Stimulated activated CD4-positive, alpha-beta T cell treated with anti-CD3 and anti-CD28 coated beads, Interleukin-12 subunit alpha, Interleukin-12 subunit beta, amount 100 ng/mL, for 24 hours (primary cell): ENCODE results near the gene HORMAD2.
"Not testable (repeated sequence)": the region's sequence is repeated elsewhere in the genome, so short reads cannot be mapped to it uniquely, and the experiment has no call there.

ENCODE experiments used
- DNase-seq, 2 experiments: peaks; one replicate each; pipeline ENCODE4 v3.0.0-alpha.2; 2020; ENCODE audit warnings: low read depth in 2 of 2

The HORMAD2 gene

DNA sequence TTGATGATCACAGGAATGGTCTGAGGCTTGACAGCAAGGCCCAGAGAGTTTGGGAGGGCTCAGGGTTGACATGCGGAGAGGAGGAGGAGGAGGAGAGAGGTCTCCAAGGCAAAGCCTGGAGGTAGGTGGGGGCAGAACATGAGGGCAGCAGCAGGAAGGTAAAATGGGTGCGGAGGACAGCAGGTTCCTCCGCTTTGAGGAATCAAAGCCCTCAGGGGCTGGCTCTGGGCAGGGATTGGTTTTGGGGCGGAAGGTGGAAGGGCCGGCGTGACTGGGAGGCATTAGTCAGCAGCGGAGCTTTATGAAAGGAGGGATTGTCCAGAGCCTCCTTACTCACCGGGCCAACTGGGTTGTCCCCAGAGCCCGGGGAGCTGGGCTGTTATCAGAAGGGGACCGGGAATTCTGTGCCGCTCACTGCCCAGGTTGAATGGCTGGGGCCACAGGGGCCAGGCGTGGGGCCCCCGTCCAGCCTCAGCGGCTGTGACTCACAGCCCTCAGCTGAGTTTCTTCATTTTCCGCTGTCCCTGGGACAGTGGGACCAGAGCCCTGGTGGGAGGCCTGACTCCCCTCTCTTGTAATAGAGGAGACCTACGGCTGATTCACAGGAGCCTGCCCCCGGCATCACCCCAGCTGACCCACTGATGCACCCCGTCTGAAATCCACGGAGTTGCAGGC lies 130.1 kb downstream of the HORMAD2 start:
- no peak for DNase-seq

DNA sequence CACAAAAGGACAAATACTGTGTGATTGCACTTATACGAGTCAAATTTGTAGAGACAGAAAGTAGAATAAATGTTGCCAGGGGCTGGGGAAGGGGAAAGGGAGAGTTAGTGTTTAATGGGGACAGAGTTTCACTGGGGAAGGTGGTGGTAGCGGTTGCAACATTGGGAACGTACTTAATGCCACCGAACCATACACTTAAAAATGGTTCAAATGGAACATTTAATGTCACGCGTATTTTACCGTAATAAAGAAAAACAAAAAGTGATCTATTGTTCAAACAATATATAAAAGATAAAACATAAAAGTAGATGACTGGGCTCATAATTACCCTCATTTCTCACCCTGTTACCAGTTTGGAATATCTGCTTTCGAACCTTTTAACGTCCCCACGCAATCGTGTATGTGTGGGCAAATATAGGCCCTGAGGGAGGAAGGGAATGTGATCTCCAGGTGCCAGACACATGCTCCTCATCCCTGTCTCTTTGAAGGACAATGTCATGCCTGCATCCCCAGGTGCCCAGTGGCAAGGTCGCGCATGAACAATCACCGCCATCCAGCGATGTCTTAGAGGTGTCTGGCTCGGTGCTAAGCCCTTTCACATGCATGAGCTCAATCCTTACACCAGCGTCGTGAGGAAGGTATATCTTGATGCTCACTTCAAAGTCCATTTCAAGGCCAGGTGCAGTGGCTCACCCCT lies 131.0 kb downstream of the HORMAD2 start:
- no peak for DNase-seq

DNA sequence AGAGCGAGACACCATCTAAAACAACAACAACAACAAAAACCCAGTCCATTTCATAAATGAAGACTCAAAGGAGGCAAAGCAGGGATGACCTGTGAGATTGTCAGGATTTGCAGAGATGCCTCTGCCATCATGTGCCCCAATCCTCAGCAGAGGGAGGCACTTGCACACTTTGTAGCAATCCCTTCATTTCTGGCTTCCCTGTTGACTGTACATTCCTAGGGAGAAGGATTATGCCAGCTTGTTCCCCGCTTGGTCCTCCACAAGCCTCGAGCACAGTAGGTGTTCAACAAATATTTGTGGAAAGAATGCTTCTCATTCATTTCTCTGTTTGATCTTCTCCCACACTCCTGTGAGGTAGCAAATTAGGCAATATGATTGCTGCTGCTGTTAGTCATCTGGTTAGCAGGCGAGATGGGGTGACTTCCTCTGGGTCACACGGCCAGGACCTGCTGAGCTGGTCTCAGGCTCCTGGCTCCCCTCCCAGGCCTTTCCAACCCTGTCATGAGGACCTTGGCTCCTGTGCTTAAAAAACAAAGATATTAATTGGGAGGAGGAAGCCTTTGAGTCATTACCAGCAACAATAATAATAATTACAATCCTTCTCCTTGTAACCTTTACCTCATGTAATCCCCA lies 132.2 kb downstream of the HORMAD2 start:
- no peak for DNase-seq

DNA sequence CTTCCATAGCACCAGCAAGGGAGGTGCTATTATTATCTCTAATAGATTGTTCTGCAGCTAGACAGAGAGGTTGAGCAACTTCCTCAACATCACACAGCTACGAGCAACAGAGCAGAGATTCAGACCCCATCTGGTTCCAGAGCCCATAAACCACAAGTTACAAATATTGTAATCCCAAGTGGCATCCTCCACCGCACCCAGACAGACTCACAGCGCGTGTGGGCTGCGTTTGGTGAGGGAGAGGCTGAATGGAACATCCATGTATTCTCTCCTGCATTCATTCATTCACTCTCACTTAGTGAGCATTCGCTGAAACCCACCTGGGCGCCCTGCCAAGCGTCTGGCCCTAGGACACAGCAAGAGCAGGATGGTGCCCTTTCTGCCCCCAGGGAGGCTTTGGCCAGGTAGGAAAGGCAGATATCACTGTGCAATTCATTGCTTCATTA lies 132.8 kb downstream of the HORMAD2 start:
- no peak for DNase-seq

DNA sequence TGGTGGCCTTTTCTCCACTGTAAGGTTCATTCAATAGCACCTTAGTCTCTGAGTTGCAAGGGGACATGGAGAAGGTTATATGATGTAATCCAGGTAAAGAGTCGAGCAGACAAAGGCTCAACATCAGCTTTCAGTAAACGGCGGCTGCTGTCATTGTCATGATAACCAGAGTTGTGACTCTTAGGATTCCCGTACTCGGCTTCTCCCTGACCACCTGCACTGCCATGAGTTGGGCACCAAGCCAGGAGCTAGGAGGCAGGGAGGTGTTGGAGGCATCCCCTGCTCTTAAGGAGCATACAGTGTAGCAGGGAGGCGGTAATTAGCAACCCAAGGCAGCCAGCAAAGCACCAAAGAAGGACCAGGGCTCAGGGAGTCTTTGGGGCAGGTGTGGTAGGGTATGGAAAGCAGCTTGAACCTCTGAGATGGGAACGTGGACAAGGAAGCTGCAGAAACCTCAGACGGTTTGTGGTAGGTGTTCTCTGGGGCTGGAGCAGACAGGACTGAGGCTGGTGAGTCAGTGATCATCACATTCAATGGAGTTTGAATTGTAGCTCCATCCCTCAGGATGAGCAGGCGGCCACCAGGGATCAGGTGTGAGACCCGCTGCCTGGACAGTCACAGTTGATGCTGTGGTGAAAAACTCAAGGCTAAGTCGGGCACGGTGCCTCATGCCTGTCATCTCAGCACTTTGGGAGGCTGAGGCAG lies 134.6 kb downstream of the HORMAD2 start:
- DNase-seq, result no peak

DNA sequence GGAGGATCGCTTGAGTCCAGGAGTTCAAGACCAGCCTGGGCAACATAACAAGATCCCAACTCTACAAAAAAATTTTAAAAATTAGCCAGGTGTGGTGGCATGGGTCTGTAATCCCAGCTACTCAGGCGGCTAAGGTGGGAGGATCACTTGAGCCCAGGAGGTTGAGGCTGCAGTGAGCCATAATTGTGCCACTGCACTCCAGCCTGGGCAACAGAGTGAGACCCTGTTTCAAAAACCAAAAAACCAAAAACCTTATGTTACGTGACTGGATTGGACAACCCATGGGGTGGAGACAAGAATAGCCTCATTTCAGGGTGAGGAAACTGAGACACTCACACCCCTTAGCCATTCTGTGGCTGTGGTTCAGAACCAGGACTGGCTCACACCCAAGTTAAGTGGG lies 136.0 kb downstream of the HORMAD2 start:
- DNase-seq, result not testable (repeated sequence)

DNA sequence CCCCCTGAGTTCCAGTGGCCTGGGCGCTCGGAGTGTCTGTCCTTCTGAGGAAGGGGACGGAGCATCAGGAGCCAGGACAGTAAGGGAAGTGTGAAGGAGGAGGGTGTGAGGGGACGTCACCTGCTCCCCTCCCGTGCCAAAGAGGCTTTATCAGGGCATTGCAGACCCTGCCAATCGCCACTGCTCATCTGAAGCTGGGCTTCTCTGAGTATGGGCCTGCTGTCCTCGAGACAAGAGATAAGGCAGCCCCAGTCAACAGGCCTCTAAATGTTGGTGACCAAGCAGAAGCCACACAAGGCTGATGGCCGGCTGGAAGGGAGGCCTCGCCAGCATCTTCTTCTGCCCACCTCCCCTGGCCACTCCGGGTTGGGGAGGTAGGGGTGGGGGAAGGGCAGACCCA lies 136.4 kb downstream of the HORMAD2 start:
- DNase-seq, result no peak

DNA sequence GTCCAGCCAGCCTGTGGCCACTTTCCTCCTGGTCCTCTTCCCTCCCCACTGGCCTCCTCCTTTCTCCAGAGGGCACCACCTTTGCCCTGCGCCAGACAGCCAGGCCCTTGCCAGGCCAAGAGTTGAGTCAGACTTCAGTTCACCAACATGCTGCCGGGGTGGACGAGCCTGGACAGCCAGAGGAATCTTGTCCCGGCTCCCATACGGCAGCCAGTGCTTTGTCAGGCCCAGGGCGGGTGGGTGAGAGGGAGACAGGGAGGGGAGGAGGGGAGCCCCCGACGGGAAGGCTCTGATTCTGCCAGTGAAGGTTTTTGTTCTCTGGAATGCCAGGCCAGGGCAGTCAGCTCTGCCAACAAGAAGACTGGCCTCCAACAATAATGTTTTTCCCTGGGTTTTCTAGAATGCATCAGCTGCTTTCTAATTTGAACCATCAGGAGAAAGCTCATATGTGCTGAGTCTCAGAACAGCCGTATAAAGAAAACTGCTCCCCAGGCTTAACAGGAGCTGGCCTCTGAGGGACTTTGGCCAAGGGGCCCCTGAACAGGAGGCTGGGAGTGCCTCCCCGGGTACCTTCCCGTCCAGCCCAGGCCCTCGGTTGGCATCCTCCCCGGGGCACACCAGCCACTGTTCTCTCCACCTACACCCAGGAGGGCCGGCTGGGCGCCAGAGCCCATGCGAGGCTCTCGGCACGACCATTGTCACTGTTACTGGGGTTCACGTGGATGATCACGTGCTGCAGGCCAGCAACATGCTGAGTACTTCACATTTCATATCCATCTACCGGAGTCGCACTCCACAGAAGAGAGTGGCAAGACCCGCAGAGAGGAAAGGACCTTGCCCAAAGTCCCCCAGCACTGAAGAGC lies 137.7 kb downstream of the HORMAD2 start:
- no peak for DNase-seq

DNA sequence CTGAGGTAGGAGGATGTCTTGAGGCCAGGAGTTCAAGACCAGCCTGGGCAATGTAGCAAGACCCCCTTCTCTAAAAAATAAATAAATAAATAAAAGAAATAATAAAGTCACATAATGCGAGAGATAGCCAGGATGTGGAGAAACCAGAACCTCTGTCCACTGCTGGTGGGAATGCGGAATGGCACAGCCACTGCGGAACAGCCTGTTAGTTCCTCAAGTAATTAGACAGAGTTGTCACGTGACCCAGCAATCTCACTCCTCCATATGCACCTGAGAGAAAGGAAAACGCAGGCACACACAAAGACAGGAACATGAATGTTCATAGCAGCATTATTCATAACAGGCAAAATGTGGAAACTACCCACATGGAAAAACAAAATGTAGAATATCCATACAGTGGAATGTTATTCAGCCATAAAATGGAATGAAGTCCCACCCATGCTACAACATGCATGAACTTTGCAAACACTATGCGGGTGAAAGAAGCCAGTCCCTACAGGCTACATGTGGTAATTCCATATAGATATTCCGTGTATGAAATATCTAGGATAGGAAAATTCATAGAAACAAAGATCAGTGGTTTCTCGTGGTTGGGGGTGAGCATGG lies 138.9 kb downstream of the HORMAD2 start:
- no peak for DNase-seq

DNA sequence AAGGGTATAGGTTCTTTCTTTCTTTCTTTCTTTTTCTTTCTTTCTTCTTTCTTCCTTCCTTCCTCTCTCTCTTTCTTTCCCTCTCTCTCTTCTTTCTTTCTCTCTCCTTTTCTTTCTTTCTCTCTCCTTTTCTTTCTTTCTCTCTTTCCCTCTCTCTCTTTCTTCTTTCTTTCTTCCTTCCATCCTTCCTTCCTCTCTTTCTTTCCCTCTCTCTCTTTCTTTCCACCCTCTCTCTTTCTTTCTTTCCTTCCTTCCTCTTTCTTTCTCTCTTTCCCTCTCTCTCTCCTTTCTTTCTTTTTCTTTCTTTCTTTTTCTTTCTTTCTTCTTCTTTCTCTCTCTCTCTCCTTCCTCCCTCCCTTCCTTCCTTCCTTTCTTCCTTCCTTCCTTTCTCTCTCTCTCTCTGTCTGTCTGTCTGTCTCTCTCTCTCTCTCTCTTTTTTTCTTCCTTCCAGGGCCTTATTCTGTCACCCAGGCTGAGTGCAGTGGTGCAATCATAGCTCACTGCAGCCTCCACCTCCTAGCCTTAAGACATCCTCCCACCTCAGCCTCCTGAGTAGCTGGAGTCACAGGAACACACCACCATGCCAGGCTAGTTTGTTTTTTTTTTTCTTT lies 139.5 kb downstream of the HORMAD2 start:
- no peak for DNase-seq

DNA sequence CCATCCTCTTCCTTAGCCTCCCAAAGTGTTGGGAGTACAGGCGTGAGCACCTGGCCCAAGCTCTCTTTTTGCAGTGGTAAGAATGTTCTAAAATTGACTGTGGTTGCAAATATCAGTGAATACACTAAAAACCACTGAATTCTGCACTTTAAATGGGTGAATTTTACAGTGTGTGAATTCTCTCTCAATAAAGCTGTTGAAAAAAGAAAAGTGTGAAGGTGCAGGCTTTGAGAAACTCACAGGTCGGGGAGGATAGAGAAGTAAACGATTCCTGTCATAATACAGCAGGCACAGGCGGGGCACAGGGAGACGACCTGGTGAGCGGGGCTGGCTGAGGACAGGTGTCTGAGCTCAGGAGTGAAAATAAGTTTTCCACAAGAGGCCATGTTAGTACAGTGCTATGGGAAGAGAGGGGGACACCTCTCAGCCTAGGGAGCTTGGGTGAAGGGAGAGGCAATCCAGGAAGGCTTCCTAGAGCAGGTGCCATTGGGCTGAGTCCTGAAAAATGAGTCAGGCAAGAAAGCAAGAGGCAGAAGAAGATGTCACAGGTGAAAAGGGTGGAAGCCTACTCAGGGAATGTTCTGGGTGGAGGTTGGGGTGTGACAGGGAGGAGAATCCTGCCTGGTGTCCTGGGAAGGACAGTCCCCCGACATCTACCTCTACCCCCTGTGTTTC lies 140.2 kb downstream of the HORMAD2 start:
- no peak for DNase-seq

DNA sequence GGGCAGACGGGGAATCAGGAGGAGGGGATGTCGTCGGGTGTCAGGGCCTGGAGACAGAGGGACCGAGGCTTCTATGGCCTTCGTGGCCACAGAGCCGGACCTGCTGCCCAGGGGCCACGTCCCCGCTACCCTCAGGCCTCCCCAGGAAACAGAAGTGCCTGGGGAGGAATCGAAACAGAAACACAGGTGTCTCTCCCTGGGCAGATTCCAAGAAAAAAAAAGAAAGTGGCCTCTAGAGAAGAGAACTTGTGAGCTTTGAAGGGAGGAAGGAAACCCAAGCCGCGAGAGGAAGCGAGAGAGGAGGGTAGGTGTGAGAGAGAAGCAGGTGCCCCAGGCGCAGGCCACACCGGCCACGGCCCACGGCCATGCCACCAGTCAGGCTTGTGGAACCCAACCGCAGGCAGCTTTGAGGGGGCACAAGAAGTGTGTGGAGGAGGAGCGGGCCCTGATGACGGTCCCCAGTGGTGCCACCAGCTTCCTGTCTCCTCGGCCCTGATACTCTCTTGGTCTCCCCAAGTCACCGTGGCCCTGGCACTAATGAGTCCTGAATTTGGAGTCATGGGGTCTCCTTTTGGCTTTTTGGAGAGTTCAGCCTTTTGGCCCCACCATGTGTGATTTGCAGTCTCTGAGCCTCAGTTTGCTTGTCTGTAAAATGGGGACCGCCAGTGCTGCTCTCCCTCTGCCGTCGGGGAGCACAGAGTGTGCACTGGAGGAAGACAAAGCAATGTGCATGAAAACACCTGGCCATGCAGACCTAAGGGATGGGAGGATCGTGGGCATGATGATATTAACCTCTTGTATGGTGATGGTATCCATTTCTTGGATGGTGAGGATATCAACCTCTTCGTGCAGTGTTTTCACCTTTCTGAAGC lies 141.1 kb downstream of the HORMAD2 start:
- DNase-seq, result peak in 1 of 2 experiments; percentile 36

DNA sequence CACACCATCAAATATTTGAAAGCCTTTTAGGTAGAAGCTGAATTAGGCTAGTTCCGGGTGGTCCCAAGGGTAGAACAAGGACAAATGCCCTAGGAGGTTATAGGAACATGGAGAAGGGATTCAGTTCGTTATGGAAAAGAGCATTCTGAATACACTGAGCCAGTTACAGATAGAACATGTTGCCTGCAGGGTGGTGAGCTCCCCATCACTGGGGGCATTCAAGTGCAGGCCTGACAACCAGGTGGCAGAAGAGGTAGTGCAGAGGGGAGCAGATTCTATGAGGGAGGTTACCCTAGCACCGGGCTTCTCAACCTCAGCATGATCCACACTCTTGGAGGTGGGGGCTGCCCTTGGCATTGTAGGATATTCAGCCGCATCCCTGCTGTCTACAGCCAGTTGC lies 142.1 kb downstream of the HORMAD2 start:
- DNase-seq, result no peak

DNA sequence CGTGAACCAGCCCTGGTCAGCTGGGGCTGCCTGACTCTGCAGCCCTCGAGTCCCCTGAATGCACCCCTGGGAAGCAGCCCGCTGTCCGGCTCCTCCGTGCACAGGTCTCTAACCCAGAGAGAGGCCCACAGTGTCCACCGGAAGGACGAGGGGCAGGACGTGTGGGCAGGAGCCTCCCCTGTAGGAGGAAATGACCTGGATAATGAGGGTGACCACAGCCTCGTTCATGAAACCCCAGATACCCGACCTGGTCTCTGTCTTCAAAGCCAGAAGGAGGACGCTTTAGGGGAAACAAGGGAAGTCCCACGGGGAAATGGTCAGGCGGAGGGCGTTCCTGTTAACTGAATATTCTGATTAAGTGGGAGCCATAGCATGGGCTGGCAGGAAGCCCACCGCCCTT lies 143.0 kb downstream of the HORMAD2 start:
- no peak for DNase-seq

DNA sequence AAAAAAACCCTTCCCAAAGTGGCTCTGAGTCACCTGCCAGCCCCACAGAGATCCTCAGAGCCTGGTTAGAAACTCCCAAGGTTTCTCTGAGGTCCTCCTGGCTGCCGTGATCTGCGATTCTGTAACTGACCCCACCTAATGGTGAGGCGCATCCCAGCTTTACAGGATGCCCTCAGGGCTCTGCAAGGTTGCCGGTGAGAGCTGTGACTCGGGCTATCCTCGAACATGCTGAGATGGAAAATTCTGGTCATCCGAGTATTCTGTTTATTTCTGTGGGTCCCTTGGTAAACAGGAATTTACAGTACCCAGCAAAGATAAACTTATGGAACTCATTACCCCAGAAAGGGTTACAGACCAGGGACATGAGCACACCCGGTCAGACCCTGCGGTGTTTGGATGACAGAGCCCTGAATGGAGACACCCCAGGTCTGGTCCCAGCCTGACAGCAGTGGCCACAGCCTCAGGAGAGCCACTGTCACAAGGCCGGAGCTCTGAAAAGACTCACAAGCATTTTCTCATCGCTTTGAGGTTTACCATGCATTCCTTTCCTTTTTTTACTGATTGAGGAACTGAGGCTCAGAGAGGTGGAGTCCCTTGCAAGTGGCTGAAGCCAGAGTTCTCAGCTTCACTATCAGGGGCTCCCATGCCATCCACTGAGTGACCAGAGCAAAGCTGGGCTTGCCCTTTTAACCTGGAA lies 144.0 kb downstream of the HORMAD2 start:
- no peak for DNase-seq

DNA sequence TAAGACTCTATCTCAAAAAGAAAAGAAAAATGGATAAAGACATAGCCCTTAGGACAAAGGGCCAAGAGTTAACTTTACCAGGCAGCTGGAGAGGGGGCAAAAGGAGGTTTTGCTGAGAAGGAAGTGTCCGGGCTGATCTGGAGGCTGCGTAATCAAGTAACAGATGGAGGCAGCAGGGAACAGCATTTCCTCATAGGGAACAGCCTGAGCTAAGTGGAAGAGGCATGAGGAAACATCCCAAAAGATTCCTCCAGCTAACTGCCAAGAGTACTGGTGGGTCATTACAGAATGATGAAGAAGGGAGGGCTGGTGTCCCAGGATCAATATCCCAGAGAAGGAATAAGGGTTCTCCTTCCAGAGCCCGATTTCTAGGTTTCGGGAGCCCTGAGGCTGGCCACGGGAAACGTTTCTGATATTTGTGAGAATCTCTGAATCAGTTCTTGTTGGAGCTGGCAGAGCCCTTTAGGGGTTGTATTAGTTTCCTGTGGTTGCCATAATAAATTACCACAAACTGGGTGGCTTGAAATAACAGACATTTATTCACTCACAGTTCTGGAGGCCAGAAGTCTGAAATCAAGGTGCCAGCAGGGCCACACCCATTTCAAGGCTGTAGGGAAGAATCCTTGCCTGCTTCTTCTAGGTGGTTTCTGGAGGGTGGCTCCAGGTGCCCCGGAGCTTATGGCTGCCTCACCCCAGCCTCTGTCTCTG lies 145.1 kb downstream of the HORMAD2 start:
- no peak for DNase-seq

DNA sequence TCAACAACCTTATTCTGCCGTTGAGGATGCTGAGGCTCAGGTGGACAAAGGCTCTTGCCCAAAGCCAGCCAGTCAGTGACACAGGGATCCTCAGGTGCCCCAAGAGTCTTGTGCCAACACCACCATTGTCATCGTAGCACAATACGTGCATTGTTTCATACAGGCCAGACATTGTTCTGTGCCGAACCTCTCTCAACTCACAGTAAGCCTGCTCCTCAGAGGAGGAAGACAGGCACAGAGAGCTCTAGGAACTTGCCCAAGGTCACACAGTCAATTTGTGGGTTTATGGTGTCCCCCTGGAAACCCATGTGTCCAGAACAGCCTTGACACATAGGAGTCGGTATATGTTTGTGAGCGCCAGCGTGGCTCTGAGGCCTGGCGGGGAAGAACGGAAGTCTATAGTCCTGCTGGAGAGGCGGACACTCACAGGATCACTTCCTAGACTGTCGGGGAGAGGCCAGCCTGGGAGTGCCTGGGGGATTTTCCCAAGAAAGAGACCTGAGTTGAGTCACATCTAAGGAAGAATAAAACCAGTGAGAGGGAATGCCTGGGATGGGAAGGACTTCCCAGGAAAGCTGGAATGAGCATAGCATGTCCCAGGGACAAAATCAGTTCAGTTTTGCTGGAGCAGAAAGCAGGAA lies 146.0 kb downstream of the HORMAD2 start:
- DNase-seq, result no peak
